Activated T-cell treated with anti-CD3 and anti-CD28 coated beads, Interleukin-2, amount 50 U/mL, for 24 hours (primary cell): ENCODE data around the gene ARL8A.

Experiments
- DNase-seq: peaks from one replicate; pipeline ENCODE4 v3.0.0-alpha.2; 2020
- H3K27ac Mint-ChIP-seq: 2 replicates; pipeline ENCODE4 v1.8.0; 2020; ENCODE audit warnings: mild to moderate bottlenecking, mixed read lengths
- H3K27me3 Mint-ChIP-seq: 2 replicates; pipeline ENCODE4 v1.8.0; 2020; ENCODE audit warnings: mixed read lengths
- H3K36me3 Mint-ChIP-seq: 2 replicates; pipeline ENCODE4 v1.8.0; 2020; ENCODE audit warnings: low read depth, mixed read lengths
- H3K4me1 Mint-ChIP-seq: 2 replicates; pipeline ENCODE4 v1.8.0; 2020; ENCODE audit warnings: low read depth, mixed read lengths
- H3K4me3 Mint-ChIP-seq: 2 replicates; pipeline ENCODE4 v1.8.0; 2020; ENCODE audit warnings: mild to moderate bottlenecking, moderate library complexity, mixed read lengths
- H3K9me3 Mint-ChIP-seq: 2 replicates; pipeline ENCODE4 v1.8.0; 2020; ENCODE audit warnings: mixed read lengths

ARL8A gene

GRCh38 chr1:202084791-202085681, 59.5 kb downstream of the ARL8A start:
- H3K4me3 Mint-ChIP-seq = no peak overlapping the region
- H3K4me1 Mint-ChIP-seq = no peaks in the 10 kb centered on the region
- DNase-seq = no peak
- H3K27me3 Mint-ChIP-seq = peaks cover 3% of the 10 kb centered on the region
- H3K36me3 Mint-ChIP-seq = no peaks in the 10 kb centered on the region
- H3K9me3 Mint-ChIP-seq = no peaks in the 10 kb centered on the region
- no peak overlapping the region for H3K27ac Mint-ChIP-seq
